DMS53 treated with DMSO at 0.1 percent for 48 hours (cell line): Measurements from ENCODE around the gene STK39.
"Not testable (repeated sequence)": the region's sequence is repeated elsewhere in the genome, so short reads cannot be mapped to it uniquely, and the experiment has no call there.

ENCODE experiments used
- DNase-seq: peaks from one replicate; lab custom pipeline; 2025; ENCODE audit not compliant: unreplicated experiment; lab: John Stamatoyannopoulos, UW

Gene STK39

DNA sequence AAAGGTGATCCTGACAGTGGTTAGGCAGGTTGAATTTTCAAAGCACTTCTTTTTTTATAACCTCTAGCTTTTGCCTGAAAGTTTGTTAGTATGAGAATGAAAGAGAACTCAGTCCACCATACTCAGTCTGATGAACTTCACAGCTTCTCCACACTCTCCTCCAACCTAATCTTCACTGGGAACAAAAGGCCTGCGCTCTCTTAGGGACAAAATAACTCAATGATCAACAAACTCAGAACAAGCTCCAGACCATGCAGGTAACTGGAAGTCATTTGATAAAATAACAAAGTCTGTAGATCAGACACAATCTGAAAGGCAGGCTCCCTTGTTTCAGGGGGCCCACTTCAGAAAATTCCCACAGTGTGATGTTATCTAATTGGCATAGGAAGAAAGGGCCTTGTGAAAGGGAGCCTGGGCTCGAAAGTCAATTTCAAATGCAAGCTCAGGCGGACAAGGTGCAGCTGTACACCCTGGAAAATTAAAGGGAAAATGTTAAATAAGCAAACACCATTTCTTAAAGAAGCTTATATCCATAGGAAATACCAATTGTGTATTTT lies 142.2 kb downstream of the STK39 start:
- no peak for DNase-seq

GRCh38 chr2:168097431-168097830 lies 150.0 kb downstream of the STK39 start:
- DNase-seq: no peak

DNA sequence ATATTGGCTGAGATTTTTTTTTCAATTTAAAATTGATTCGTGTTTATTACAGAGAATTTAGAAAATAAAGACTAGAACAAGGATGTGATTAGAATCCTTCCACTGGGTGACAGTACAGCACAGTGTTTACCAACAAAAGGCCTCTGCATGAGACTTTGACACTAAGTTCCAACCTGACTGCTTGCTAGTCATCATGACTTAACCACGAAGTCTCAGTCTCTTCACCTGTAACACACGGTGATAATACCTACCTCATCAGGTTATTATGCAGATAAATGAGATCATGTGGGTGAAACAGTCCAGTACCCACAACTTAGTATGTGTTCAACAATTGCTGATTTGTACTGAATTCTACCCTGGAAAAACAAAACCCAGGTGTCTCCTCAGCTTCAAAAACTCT lies 151.2 kb downstream of the STK39 start:
- no peak for DNase-seq

- no peak for DNase-seq
Measured at GRCh38 chr2:168091986-168092385, 155.4 kb downstream of the STK39 start.

DNA sequence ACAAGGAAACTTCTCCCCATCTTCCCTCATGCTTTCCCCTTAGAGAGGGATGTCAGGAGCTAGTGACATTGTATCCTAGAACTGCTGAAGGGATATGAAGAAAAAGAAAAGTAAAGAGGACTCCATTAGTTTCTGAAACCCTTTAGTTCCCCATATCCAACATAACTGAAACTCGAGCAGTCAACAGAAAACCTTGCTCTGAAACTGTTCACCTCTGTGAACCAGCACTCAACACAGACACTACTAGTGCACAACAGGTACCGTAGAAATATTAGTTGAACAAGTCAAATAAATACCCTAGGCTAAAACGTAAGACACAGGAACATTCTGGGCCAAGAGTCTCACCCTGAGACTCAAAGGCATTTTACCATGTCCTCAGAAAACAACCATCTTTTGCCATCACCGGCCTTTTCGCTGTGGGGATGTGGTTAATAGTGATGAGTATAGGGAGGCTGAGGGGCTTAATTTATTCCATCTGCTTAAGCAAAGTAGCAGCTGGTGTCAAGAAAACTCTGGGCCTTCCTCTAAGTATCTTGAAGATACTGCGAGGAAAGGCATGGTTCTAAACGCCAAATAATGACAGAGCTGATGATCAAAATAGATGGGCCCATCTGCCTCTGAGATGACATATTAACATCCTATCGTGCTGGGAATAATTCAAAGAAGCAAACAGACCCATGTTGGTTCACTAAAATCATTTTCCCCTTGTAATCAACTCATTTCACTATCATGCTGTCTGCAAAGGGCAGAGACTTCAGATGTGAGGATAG lies 156.8 kb downstream of the STK39 start:
- no peak for DNase-seq

DNA sequence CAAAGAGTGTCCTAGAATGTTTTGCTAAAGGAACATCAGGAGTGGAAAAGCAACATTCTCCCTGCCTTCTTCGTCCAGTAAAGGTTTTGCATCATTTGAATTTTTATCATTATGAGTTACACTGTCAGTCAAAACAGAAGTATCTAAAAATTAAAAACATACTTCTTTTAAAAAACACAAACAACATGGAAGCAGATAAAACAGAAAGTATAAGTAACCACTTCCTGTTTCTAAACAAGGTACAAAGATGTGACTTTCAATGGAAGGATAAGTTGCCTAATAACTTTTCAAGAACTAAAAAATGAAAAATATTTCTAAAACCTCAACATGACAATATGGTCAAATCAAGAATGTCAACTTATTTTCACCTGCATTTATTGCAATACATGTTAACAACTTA lies 158.2 kb downstream of the STK39 start:
- DNase-seq: no peak

GRCh38 chr2:168087401-168087800 lies 160.0 kb downstream of the STK39 start:
- no peak for DNase-seq

DNA sequence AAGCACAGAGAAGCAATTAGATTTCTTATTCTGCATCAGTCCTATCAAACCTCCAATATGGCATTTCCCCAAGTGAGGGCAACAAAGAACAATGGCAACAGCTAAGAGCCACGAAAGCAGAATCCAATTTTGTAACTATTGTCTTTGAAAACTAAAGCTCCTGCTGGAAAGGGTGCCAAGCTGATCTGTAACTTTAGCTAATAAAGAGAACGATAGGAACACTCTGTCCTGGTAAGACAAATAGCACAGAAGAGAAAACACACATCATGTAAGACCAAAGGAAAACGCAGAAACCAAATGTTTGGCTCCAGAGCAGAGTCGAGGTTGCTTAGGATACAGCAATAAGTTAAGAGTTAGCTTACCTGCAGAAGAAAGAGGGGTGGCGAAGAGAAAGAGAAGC lies 160.5 kb downstream of the STK39 start:
- DNase-seq: no peak

GRCh38 chr2:168085801-168086361 lies 161.5 kb downstream of the STK39 start:
- no peak for DNase-seq

- no peak for DNase-seq
Measured at GRCh38 chr2:168084288-168084687, 163.1 kb downstream of the STK39 start.

DNA sequence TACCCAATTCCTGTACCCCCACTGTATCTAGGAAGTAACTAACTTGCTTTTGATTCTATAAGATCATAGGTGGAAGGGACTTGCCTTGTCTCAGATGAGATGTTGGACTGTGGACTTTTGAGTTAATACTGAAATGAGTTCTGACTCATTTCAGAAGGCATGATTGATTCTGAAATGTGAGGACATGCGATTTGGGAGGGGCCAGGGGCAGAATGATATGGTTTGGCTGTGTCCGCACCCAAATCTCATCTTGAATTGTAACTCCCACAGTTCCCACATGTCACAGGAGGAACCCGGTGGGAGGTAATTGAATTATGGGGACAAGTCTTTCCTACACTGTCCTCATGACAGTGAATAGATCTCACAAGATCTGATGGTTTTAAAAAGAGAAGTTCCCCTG lies 165.9 kb downstream of the STK39 start:
- DNase-seq: not testable (repeated sequence)

GRCh38 chr2:168079236-168079635 lies 168.2 kb downstream of the STK39 start:
- no peak for DNase-seq

GRCh38 chr2:168076731-168077130 lies 170.7 kb downstream of the STK39 start:
- no peak for DNase-seq

GRCh38 chr2:168075446-168075845 lies 171.9 kb downstream of the STK39 start:
- no peak for DNase-seq

DNA sequence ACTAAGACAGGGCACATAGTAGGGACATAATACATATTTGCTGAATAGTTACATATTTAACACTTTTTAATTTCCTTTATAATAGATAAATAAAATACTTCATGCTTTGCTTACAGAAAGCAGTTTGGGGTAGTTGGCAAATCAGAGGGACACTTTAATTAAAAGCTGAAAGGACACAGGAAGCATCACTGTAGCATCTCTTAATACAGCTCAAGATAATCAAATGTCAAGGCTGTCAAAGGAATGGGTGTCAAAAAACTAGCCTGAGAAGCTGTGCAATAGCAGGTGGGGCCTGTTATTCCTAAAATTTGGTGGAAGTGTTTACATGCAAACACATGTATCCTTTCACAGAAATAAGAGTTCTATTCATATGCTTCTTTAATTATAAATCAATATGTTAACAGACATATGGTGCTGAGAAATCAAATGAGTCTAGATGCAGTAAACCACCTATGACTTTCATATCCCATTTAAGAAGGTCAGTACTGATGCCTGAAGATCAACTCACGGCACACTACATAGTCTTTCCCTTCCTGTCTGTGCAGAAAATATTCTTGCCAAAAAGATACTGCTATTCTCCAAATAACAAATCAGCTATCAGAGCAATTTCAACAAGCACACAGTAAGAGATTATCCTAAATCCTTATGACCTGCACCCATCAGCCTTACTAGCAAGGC lies 174.6 kb downstream of the STK39 start:
- no peak for DNase-seq

DNA sequence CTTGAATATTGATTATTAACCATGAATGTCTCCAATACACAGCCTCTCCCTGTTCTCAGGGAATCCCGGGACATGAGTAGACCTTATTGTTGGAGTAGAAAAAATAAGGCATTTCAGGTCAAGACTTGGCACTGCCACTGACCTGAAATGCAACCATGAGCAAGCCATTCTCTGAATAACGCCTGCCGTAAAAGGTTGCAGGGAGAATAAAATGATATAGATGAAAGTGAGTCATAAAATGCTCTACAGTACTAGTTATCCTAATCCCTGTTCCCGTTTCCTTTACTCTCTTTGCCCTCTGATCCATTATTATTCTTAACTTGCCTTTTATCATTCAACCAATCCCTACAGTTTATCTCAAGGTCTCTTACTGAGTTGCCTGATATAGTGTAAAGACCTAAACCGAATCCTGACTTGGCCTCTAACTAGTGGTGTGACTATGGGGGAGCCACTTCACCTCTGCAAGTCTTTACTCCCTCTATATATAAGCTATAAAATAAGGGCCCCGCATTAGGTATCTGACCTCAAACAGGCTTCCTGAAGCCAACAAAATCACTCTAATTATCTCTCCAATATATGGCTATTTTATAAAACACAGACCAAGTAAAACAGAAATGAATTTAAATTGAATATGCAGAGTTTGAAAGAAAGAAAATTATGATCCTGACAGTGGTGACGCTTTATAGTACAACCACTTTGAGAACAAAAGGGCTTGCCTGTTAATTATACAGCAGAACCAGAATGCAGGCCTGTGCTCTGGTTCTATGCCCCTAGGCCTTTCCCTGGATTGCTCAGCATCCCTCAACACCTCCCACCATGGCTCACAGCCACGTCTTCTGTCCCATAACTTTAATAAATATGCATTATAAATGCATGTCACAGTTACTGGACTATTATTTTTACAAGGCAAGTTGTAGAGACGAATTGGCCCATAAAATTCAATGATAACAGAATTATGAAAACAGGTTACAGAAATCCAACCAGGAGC lies 183.1 kb downstream of the STK39 start:
- no peak for DNase-seq

DNA sequence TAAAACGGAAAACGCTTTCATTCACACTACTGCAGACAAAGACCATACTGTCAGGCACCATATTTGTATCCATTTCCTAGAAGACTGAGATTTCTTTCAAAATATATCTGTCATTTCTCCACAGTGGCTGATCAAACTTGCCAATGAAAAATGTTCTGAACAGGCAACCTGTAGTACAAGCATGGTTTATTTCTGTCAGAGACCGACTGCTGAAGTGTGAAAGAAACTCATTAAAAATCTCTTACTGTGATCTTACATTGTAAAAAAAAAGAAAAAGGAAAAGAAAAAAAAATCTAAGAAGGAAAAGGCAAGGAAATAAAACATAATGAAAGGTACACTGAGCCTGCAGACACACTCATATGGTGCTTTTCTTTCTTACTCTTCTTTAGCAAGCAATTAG lies 184.5 kb downstream of the STK39 start:
- DNase-seq: no peak

- no peak for DNase-seq
Measured at GRCh38 chr2:168062054-168062453, 185.3 kb downstream of the STK39 start.

- no peak for DNase-seq
Measured at GRCh38 chr2:168060986-168061750, 186.2 kb downstream of the STK39 start.

DNA sequence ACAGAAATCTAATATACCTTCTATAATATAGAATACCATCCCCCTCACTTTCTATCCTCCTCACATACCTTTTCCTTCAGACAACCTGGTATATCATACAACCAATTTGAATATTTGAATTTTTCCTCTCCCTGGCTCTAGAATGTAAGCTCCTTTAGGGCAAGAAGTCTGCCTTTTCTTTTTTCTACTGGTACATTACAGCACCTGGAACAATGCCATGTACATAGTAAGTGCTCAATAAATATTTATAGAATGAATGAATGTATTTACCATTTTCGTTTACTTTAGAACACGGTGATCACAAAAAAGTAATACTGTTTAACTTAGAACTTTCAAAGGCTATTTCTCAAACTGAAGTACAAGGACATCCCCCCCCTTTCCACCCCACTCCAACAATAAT lies 187.6 kb downstream of the STK39 start:
- DNase-seq: no peak
